Stomach (tissue), 9 donors: ENCODE measurements around the gene CTNND2. TPM values are rescaled to one million over a fixed set of nuclear protein-coding genes. Genes with fewer than 3 reads are reported as not detected.

Experiments
- DNase-seq, 2 donors: peaks; one replicate each; pipeline versions ENCODE4 v3.0.0 to v3.0.0-alpha.2; 2013 to 2019
- H3K27ac ChIP-seq, 5 donors: fragments of 200-600 bp in 4 of 5; sonication (generic) in 4 of 5; one replicate each; pipeline ENCODE4 v1.5.1; 2013 to 2019; ENCODE audit warnings: mild to moderate bottlenecking in 1 of 5, moderate library complexity in 1 of 5
- H3K27me3 ChIP-seq, 3 donors: fragments of 200-600 bp; sonication (generic); one replicate each; pipeline ENCODE4 v1.5.1; 2017 to 2019; ENCODE audit warnings: mixed run types in 1 of 3
- H3K36me3 ChIP-seq, 4 donors: fragments of 200-600 bp; sonication (generic); 1 replicate in 3 of 4; 2 replicates in 1 of 4; pipeline ENCODE4 v1.5.1; 2016 to 2019
- H3K4me1 ChIP-seq, 4 donors: fragments of 200-600 bp; sonication (generic); one replicate each; pipeline ENCODE4 v1.5.1; 2016 to 2019
- H3K4me3 ChIP-seq, 4 donors: fragments of 200-600 bp; sonication (generic) in 3 of 4; one replicate each; pipeline ENCODE4 v1.5.1; 2016 to 2019; ENCODE audit warnings: mild to moderate bottlenecking in 1 of 4
- H3K9me3 ChIP-seq, 4 donors: fragments of 200-600 bp; sonication (generic); one replicate each; pipeline ENCODE4 v1.5.1; 2016 to 2019
- EP300 ChIP-seq: sonication (generic); formaldehyde crosslinking; IDR thresholded peaks from one replicate; pipeline ENCODE4 v1.6.1; 2017; ENCODE audit warnings: antibody characterized with exemption
- POLR2A ChIP-seq, 4 donors: fragments of 450-650 bp; IDR thresholded peaks; one replicate each; pipeline ENCODE4 v1.6.1; 2016; ENCODE audit warnings: antibody characterized with exemption in 4 of 4, control low read depth in 2 of 4, mild to moderate bottlenecking in 1 of 4, moderate library complexity in 1 of 4
- POLR2AphosphoS5 ChIP-seq, 3 donors: sonication (generic); formaldehyde crosslinking; IDR thresholded peaks; one replicate each; pipeline ENCODE4 v1.6.1; 2016; ENCODE audit warnings: antibody characterized with exemption in 3 of 3
- WGBS, 5 donors: extraction: QIAGEN DNeasy Blood & Tissue Kit in 3 of 5; methylation state at CpG; one replicate each; pipeline versions ENCODE4 v1.1.5 to v1.1.7; 2013 to 2018; 5-methylcytosine and 5-hydroxymethylcytosine counted together
- intact Hi-C: fragments of 100-400 bp; cut with DNase I; formaldehyde crosslinking; loops from one replicate; pipeline ENCODE4 v1.15.1; 2023; ENCODE audit warnings: low total_unique reads
- polyA plus RNA-seq, 3 donors: library from polyadenylated mRNA; stranded (reverse); fragments of 200-250 nt; gene quantifications; one replicate each; pipeline ENCODE4 v1.2.3, GENCODE V29; 2013
- total RNA-seq, 5 donors: library from RNA; depleted of rRNA; stranded (reverse); fragments of >200 nt; gene quantifications; one replicate each; pipeline versions ENCODE4 v1.1.0 to v1.2.3, GENCODE V29; 2014 to 2016
- TF ChIP-seq, protein P1 (sequence below), 7 experiments: fragments of 450-650 bp in 4 of 7; fragments of 200-600 bp in 3 of 7; sonication (generic) in 3 of 7; IDR thresholded peaks; one replicate each; pipeline ENCODE4 v1.5.1; 2016 to 2019; ENCODE audit warnings: antibody characterized with exemption in 7 of 7, control low read depth in 2 of 7, mild to moderate bottlenecking in 1 of 7
- donor health status: healthy with polysubstance abuse.
- donor health status: Bipolar disorder and iron deficiency.
- donor health status: healthy.

Gene CTNND2
- total and polyA plus RNA-seq, 8 donors, result 0.29 to 3.4 (median 2.0) TPM; not detected in 2

- Histone ChIP-seq H3K27me3 (no peaks in the 10 kb centered on the region), H3K27ac (no peak overlapping the region), H3K36me3 (no peaks in the 10 kb centered on the region), H3K4me3 (no peak overlapping the region), H3K4me1 (no peaks in the 10 kb centered on the region), H3K9me3 (no peaks in the 10 kb centered on the region)
- DNase-seq, result peak in 1 of 2 donors; percentile 40
- no peak for TF ChIP-seq POLR2A (IDR thresholded peaks at IDR 0.05)
- TF ChIP-seq, protein P1, sequence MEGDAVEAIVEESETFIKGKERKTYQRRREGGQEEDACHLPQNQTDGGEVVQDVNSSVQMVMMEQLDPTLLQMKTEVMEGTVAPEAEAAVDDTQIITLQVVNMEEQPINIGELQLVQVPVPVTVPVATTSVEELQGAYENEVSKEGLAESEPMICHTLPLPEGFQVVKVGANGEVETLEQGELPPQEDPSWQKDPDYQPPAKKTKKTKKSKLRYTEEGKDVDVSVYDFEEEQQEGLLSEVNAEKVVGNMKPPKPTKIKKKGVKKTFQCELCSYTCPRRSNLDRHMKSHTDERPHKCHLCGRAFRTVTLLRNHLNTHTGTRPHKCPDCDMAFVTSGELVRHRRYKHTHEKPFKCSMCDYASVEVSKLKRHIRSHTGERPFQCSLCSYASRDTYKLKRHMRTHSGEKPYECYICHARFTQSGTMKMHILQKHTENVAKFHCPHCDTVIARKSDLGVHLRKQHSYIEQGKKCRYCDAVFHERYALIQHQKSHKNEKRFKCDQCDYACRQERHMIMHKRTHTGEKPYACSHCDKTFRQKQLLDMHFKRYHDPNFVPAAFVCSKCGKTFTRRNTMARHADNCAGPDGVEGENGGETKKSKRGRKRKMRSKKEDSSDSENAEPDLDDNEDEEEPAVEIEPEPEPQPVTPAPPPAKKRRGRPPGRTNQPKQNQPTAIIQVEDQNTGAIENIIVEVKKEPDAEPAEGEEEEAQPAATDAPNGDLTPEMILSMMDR (IDR thresholded peaks at IDR 0.05), result no peak
- no peak for TF ChIP-seq EP300
- TF ChIP-seq POLR2AphosphoS5 (IDR thresholded peaks at IDR 0.05), result no peak
- 36 to 69% (median 58%) methylated on average over 6 of the region's 6 CpGs for WGBS, 5 donors
- intact Hi-C loops, result loop anchor here (10.0 kb wide), 1 partner anchor 226 kb away; no protein-coding TSS in a partner anchor
Observed at GRCh38 chr5:11268891-11269290, 635.4 kb downstream of the CTNND2 start.

DNA sequence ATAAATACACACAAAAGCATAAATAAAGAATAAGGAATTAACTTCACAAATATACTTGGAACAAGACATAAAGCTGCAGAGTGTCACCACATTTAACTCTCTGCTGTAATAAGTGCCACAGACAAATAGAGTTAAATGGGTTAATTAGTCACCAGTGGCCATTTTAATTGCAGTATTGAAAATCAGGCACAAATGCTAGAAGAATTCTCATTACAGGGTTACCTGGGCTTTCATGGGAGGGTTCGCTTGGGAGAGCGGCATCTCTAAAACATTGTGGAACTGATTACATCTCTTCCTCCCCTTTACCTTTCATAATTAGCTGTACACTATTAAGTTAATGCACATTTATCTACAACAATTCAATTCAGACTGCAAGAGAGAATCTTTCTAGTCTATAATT is 637.9 kb downstream of the CTNND2 start:
- intact Hi-C loops, result loop anchor here (10.0 kb wide), 1 partner anchor 228 kb away; no protein-coding TSS in a partner anchor
- no peak for DNase-seq
- WGBS, 5 donors, result 90 to 98% (median 96%) methylated on average over 2 of the region's 2 CpGs
- Histone ChIP-seq H3K9me3 (no peaks in the 10 kb centered on the region), H3K4me3 (no peak overlapping the region), H3K4me1 (no peaks in the 10 kb centered on the region), H3K27ac (no peak overlapping the region), H3K27me3 (no peaks in the 10 kb centered on the region), H3K36me3 (no peaks in the 10 kb centered on the region)
- TF ChIP-seq POLR2AphosphoS5 (IDR thresholded peaks at IDR 0.05) (no peak), POLR2A (IDR thresholded peaks at IDR 0.05) (no peak), EP300 (no peak)
- TF ChIP-seq, protein P1 (IDR thresholded peaks at IDR 0.05), result no peak

DNA sequence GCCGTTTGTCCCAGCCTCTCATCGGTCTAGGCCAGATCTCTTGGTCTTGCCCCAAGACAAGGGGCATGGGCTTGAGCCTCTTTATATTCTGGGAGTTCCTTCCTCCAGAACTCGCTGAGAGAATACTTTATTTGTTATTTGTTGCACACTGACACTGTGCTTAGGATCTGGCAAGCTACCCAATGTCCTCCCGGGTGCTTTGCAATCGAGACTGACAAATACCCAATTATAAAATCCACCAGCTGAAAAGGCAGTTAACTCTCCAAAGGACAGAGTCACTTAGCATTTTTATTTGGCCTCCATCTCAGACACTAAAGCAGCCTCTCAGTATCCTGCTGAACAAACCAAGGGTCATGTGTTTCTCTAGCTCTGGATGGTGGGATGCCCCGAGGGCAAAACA is 643.0 kb downstream of the CTNND2 start:
- 63 to 81% (median 70%) methylated on average over 6 of the region's 6 CpGs for WGBS, 5 donors
- Histone ChIP-seq H3K4me3 (no peak overlapping the region), H3K36me3 (no peaks in the 10 kb centered on the region), H3K9me3 (no peaks in the 10 kb centered on the region), H3K4me1 (no peaks in the 10 kb centered on the region), H3K27me3 (no peaks in the 10 kb centered on the region), H3K27ac (no peak overlapping the region)
- intact Hi-C loops, result loop anchor here (10.0 kb wide), 1 partner anchor 234 kb away; no protein-coding TSS in a partner anchor
- DNase-seq, result no peak
- TF ChIP-seq POLR2A (IDR thresholded peaks at IDR 0.05) (no peak), POLR2AphosphoS5 (IDR thresholded peaks at IDR 0.05) (no peak), EP300 (no peak)
- TF ChIP-seq, protein P1 (IDR thresholded peaks at IDR 0.05), result no peak

- no peak overlapping the region for H3K27ac ChIP-seq
- H3K27me3 ChIP-seq, result no peaks in the 10 kb centered on the region
- no peak for TF ChIP-seq POLR2AphosphoS5 (IDR thresholded peaks at IDR 0.05)
- TF ChIP-seq, protein P1 (IDR thresholded peaks at IDR 0.05), result no peak
- TF ChIP-seq EP300, result no peak
- no peak for TF ChIP-seq POLR2A (IDR thresholded peaks at IDR 0.05)
- 90 to 97% (median 94%) methylated on average over 5 of the region's 5 CpGs for WGBS, 5 donors
- no peak for DNase-seq
- intact Hi-C loops, result no loop called here
- H3K9me3 ChIP-seq, result no peaks in the 10 kb centered on the region
- no peaks in the 10 kb centered on the region for H3K36me3 ChIP-seq
- no peak overlapping the region for H3K4me3 ChIP-seq
- no peaks in the 10 kb centered on the region for H3K4me1 ChIP-seq
Observed at GRCh38 chr5:11258001-11258400, 646.2 kb downstream of the CTNND2 start.
